ENCODE data around the gene DTX3. TPM values are rescaled to one million over a fixed set of nuclear protein-coding genes. Genes with fewer than 3 reads are reported as not detected.

The DTX3 gene
- total and polyA plus RNA-seq, 2 of the 13 experiments (the other 11 are each of a cell fraction or from before 2014, with no cell fraction given), result 9.0 to 27.2 TPM

DNA sequence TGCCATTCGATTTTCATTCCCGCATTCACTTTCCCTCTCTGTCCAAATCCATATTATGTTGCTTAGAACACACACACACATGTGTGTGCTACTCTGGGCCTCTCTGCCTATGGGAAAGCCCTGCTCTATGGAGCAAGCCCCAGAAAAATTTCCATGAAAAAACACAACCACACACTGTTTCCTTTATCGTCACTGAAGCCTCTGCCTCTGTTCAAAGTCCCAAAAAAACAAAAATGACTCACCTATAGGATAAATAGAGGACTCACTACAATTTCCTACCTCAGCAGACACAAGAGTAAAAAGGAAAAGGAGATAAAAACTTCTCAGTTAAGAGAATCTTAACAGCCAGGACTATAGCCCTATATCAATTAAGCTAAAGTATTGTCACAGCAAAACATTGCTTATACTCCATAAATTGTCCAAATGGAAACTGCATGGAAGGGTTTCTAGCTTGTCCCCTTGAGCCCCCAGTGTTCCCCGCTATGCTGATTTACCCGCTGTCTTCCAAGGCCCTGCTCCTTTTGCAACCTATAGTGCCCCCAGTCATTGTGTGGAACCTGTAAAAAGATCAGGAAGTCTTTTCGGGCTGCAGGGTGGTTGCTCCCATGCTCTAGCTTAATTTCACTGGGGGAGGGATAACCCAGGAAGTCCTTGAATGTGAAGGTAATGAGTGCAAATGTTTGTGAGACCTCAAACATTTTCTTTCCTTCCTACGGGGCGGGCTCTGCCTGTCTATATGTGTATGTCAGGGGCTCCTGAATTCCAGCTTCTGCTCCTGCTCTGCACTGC lies 24.8 kb upstream of the DTX3 start (continued):
- TF ChIP-seq GLI4 (CRISPR knock-in tag; IDR thresholded peaks at IDR 0.05; ENCODE audit: borderline replicate concordance), result no peak
- TF ChIP-seq AGO2 (optimal IDR thresholded peaks at IDR 0.05; ENCODE audit: low read depth, low read length), result no peak
- TF ChIP-seq ZNF558 (CRISPR knock-in tag; IDR thresholded peaks at IDR 0.05; ENCODE audit: borderline replicate concordance), result no peak
- no peak for TF ChIP-seq CBFB (CRISPR knock-in tag; IDR thresholded peaks at IDR 0.05)
- no peak for TF ChIP-seq ZNF724P (CRISPR knock-in tag; IDR thresholded peaks at IDR 0.05; ENCODE audit: borderline replicate concordance)
- no peak for TF ChIP-seq TAF15 (IDR thresholded peaks at IDR 0.05; ENCODE audit: low read depth, low read length, poor library complexity, severe bottlenecking)
- no peak; the same call in 1 of the 2 replicates for TF ChIP-seq DMAP1 (CRISPR knock-in tag; IDR thresholded peaks at IDR 0.05)
- no peak for TF ChIP-seq ZNF83 (CRISPR knock-in tag; IDR thresholded peaks at IDR 0.05; ENCODE audit: borderline replicate concordance)
- no peak for TF ChIP-seq ZNF550 (CRISPR knock-in tag; IDR thresholded peaks at IDR 0.05; ENCODE audit: borderline replicate concordance)
- no peak for TF ChIP-seq RFX1 (IDR thresholded peaks at IDR 0.05)
- no peak for TF ChIP-seq RNF2 (conservative IDR thresholded peaks at IDR 0.05; ENCODE audit: low read depth)
- no peak for TF ChIP-seq PAF1 (CRISPR knock-in tag; IDR thresholded peaks at IDR 0.05)
- no peak for TF ChIP-seq PLRG1 (conservative IDR thresholded peaks at IDR 0.05)
- TF ChIP-seq, protein P1, sequence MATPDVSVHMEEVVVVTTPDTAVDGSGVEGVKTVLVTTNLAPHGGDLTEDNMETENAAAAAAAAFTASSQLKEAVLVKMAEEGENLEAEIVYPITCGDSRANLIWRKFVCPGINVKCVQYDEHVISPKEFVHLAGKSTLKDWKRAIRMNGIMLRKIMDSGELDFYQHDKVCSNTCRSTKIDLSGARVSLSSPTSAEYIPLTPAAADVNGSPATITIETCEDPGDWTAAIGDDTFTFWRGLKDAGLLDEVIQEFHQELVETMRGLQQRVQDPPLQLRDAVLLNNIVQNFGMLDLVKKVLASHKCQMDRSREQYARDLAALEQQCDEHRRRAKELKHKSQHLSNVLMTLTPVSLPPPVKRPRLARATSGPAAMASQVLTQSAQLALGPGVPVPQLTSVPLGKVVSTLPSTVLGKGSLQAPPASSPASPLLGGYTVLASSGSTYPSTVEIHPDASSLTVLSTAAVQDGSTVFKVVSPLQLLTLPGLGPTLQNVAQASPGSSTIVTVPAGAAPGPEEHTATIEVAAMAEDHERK (CRISPR knock-in tag; IDR thresholded peaks at IDR 0.05; ENCODE audit: low read depth), result no peak
- no peak for TF ChIP-seq ZNF124 (CRISPR knock-in tag; IDR thresholded peaks at IDR 0.05)
- TF ChIP-seq, protein P2, sequence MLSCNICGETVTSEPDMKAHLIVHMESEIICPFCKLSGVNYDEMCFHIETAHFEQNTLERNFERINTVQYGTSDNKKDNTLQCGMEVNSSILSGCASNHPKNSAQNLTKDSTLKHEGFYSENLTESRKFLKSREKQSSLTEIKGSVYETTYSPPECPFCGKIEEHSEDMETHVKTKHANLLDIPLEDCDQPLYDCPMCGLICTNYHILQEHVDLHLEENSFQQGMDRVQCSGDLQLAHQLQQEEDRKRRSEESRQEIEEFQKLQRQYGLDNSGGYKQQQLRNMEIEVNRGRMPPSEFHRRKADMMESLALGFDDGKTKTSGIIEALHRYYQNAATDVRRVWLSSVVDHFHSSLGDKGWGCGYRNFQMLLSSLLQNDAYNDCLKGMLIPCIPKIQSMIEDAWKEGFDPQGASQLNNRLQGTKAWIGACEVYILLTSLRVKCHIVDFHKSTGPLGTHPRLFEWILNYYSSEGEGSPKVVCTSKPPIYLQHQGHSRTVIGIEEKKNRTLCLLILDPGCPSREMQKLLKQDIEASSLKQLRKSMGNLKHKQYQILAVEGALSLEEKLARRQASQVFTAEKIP (CRISPR knock-in tag; IDR thresholded peaks at IDR 0.05; ENCODE audit: borderline replicate concordance), result no peak
- no peak for TF ChIP-seq ZNF225 (CRISPR knock-in tag; IDR thresholded peaks at IDR 0.05)
- TF ChIP-seq, protein P3, sequence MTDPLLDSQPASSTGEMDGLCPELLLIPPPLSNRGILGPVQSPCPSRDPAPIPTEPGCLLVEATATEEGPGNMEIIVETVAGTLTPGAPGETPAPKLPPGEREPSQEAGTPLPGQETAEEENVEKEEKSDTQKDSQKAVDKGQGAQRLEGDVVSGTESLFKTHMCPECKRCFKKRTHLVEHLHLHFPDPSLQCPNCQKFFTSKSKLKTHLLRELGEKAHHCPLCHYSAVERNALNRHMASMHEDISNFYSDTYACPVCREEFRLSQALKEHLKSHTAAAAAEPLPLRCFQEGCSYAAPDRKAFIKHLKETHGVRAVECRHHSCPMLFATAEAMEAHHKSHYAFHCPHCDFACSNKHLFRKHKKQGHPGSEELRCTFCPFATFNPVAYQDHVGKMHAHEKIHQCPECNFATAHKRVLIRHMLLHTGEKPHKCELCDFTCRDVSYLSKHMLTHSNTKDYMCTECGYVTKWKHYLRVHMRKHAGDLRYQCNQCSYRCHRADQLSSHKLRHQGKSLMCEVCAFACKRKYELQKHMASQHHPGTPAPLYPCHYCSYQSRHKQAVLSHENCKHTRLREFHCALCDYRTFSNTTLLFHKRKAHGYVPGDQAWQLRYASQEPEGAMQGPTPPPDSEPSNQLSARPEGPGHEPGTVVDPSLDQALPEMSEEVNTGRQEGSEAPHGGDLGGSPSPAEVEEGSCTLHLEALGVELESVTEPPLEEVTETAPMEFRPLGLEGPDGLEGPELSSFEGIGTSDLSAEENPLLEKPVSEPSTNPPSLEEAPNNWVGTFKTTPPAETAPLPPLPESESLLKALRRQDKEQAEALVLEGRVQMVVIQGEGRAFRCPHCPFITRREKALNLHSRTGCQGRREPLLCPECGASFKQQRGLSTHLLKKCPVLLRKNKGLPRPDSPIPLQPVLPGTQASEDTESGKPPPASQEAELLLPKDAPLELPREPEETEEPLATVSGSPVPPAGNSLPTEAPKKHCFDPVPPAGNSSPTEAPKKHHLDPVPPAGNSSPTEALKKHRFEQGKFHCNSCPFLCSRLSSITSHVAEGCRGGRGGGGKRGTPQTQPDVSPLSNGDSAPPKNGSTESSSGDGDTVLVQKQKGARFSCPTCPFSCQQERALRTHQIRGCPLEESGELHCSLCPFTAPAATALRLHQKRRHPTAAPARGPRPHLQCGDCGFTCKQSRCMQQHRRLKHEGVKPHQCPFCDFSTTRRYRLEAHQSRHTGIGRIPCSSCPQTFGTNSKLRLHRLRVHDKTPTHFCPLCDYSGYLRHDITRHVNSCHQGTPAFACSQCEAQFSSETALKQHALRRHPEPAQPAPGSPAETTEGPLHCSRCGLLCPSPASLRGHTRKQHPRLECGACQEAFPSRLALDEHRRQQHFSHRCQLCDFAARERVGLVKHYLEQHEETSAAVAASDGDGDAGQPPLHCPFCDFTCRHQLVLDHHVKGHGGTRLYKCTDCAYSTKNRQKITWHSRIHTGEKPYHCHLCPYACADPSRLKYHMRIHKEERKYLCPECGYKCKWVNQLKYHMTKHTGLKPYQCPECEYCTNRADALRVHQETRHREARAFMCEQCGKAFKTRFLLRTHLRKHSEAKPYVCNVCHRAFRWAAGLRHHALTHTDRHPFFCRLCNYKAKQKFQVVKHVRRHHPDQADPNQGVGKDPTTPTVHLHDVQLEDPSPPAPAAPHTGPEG (CRISPR knock-in tag; IDR thresholded peaks at IDR 0.05), result no peak
- TF ChIP-seq, protein P4, sequence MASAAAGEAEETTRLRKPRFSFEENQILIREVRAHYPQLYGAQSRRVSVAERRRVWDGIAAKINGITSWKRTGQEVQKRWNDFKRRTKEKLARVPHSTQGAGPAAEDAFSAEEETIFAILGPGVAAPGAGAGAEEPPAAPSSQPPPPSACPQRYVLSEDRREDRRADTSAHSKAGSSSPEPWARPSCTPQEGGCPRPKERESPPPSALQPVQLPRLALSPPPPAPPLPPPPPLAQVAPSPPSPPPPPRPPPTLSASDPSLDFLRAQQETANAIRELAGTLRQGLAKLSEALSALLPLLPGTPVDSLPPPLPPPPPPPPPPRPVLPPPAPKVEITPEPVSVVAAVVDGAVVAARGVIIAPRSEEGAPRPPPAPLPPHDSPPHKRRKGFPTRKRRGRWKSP (CRISPR knock-in tag; IDR thresholded peaks at IDR 0.05), result no peak

Measured in HepG2 (cell line).